Esophagus muscularis mucosa (tissue), 4 donors: ENCODE measurements around the gene ATP6V1F. TPM values are rescaled to one million over a fixed set of nuclear protein-coding genes. Genes with fewer than 3 reads are reported as not detected.

Experiments
- DNase-seq: peaks from one replicate; pipeline ENCODE4 v3.0.0-alpha.2; 2017; ENCODE audit errors: extremely low spot score
- H3K27ac ChIP-seq, 4 donors: fragments of 200-600 bp; sonication (generic); replicated peaks in 1 of 4; 1 replicate in 3 of 4; 2 replicates in 1 of 4; pipeline ENCODE4 v1.5.1; 2016 to 2019; ENCODE audit warnings: mild to moderate bottlenecking in 1 of 4
- H3K27me3 ChIP-seq, 4 donors: fragments of 200-600 bp; sonication (generic); one replicate each; pipeline versions ENCODE4 v1.5.1 to v1.6.0; 2016 to 2019
- H3K36me3 ChIP-seq, 4 donors: fragments of 200-600 bp; sonication (generic); one replicate each; pipeline ENCODE4 v1.5.1; 2016 to 2019
- H3K4me1 ChIP-seq, 4 donors: fragments of 200-600 bp; sonication (generic); one replicate each; pipeline ENCODE4 v1.5.1; 2016 to 2019
- H3K4me3 ChIP-seq, 4 donors: fragments of 200-600 bp; sonication (generic); 1 replicate in 2 of 4; 2 replicates in 2 of 4; pipeline ENCODE4 v1.5.1; 2016 to 2019; ENCODE audit warnings: mild to moderate bottlenecking in 4 of 4, moderate library complexity in 1 of 4
- H3K9me3 ChIP-seq, 4 donors: fragments of 200-600 bp; sonication (generic); 1 replicate in 3 of 4; 2 replicates in 1 of 4; pipeline ENCODE4 v1.5.1; 2016 to 2019
- CTCF ChIP-seq, 3 experiments: fragments of 200-600 bp in 2 of 3; fragments of 450-650 bp in 1 of 3; sonication (generic) in 2 of 3; IDR thresholded peaks; one replicate each; pipeline ENCODE4 v1.5.1; 2017 to 2019; ENCODE audit warnings: antibody characterized with exemption in 3 of 3, mild to moderate bottlenecking in 2 of 3, moderate library complexity in 1 of 3
- EP300 ChIP-seq: sonication (generic); formaldehyde crosslinking; IDR thresholded peaks from one replicate; pipeline ENCODE4 v1.6.1; 2017; ENCODE audit warnings: antibody characterized with exemption
- POLR2A ChIP-seq: fragments of 450-650 bp; IDR thresholded peaks from one replicate; pipeline ENCODE4 v1.6.1; 2017; ENCODE audit warnings: antibody characterized with exemption, moderate library complexity, mild to moderate bottlenecking, low read depth
- POLR2AphosphoS5 ChIP-seq, 2 donors: sonication (generic); formaldehyde crosslinking; IDR thresholded peaks; one replicate each; pipeline ENCODE4 v1.6.1; 2017; ENCODE audit warnings: antibody characterized with exemption in 2 of 2
- WGBS: methylation state at CpG from one replicate; pipeline ENCODE4 v1.1.5; 2018; 5-methylcytosine and 5-hydroxymethylcytosine counted together
- intact Hi-C: fragments of 100-400 bp; cut with DNase I; formaldehyde crosslinking; loops from one replicate; pipeline ENCODE4 v1.15.1; 2023
- total RNA-seq, 4 donors: library from RNA; depleted of rRNA; stranded (reverse); fragments of >200 nt; gene quantifications; one replicate each; pipeline versions ENCODE4 v1.1.0 to v1.2.1, GENCODE V29; 2016

The ATP6V1F gene
- total RNA-seq, 4 donors from 2014 or later = 74.3 to 108 (median 91.9) TPM

DNA sequence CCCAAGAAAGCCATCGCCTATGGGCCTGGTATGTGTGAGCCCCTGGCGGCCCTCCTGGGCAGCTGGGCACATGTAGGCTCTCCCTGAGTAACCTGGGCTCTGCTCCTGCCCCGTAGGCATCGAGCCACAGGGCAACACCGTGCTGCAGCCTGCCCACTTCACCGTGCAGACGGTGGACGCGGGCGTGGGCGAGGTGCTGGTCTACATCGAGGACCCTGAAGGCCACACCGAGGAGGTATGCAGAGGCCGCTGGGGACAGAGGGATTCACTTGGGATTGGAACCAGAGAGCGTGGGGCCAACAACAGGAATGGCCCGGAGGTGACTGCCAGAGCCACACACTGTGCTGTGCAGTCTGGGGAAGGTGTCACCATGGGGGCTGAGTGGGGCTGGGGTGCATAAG lies 25.1 kb upstream of the ATP6V1F start:
- Histone ChIP-seq H3K4me1 (peaks cover 39 to 69% (median 60%) of the 10 kb centered on the region in 4 donors), H3K4me3 (no peak overlapping the region), H3K27me3 (no peaks in the 10 kb centered on the region), H3K36me3 (peaks cover 34 to 78% (median 76%) of the 10 kb centered on the region in 4 donors), H3K9me3 (no peaks in the 10 kb centered on the region), H3K27ac (peak overlapping the region; percentile 97 to 99 (median 98))
- TF ChIP-seq POLR2A (no peak), CTCF (IDR thresholded peaks at IDR 0.05) (no peak), POLR2AphosphoS5 (IDR thresholded peaks at IDR 0.05) (peak in 1 of 2 donors; percentile 7)
- no peak for DNase-seq
- intact Hi-C loops = no loop called here
- 88% methylated on average over 14 of the region's 16 CpGs for WGBS

- no peak for DNase-seq
- Histone ChIP-seq H3K36me3 (peaks cover 42 to 85% (median 84%) of the 10 kb centered on the region in 4 donors), H3K9me3 (no peaks in the 10 kb centered on the region), H3K4me3 (no peak overlapping the region), H3K27ac (peak overlapping the region; percentile 97 to 99 (median 98)), H3K4me1 (peaks cover 32 to 62% (median 53%) of the 10 kb centered on the region in 4 donors), H3K27me3 (no peaks in the 10 kb centered on the region)
- WGBS = 86% methylated on average over 14 of the region's 22 CpGs
- intact Hi-C loops = no loop called here
- TF ChIP-seq EP300 (no peak), POLR2AphosphoS5 (IDR thresholded peaks at IDR 0.05) (peak in 1 of 2 donors; percentile 17)
Measured at GRCh38 chr7:128838109-128838779, 24.4 kb upstream of the ATP6V1F start.

GRCh38 chr7:128838981-128839731 lies 23.5 kb upstream of the ATP6V1F start:
- intact Hi-C loops = no loop called here
- WGBS = 77% methylated on average over 17 of the region's 17 CpGs
- peak overlapping the region; percentile 97 to 99 (median 98) for H3K27ac ChIP-seq
- H3K4me3 ChIP-seq = no peak overlapping the region
- peaks cover 23 to 53% (median 44%) of the 10 kb centered on the region in 4 donors for H3K4me1 ChIP-seq
- H3K9me3 ChIP-seq = no peaks in the 10 kb centered on the region
- no peaks in the 10 kb centered on the region for H3K27me3 ChIP-seq
- DNase-seq = no peak
- TF ChIP-seq POLR2AphosphoS5 (IDR thresholded peaks at IDR 0.05) = no peak
- TF ChIP-seq CTCF (IDR thresholded peaks at IDR 0.05) = no peak
- no peak for TF ChIP-seq POLR2A
- no peak for TF ChIP-seq EP300
- H3K36me3 ChIP-seq = peaks cover 50 to 94% (median 93%) of the 10 kb centered on the region in 4 donors

DNA sequence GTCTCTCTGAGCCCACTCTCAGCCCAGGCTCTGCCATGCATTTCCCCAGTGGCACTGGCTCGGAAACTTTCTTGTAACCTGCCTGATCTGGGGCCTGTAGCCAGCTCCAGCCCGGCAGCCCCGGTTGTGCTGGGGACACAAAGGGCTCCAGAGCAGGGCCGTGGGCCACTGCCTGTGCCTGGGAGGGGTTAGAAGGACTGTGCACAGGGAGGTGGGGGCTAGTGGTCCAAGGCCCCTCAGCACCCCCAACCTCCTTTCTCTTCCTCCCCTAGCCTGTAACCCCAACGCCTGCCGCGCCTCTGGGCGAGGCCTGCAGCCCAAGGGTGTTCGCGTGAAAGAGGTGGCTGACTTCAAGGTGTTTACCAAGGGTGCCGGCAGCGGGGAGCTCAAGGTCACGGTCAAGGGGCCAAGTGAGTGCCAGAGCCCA lies 22.9 kb upstream of the ATP6V1F start:
- Histone ChIP-seq H3K9me3 (no peaks in the 10 kb centered on the region), H3K4me1 (peaks cover 22 to 47% (median 38%) of the 10 kb centered on the region in 4 donors), H3K36me3 (peaks cover 56 to 99% (median 99%) of the 10 kb centered on the region in 4 donors), H3K4me3 (no peak overlapping the region), H3K27ac (peak overlapping the region; percentile 97 to 99 (median 98)), H3K27me3 (no peaks in the 10 kb centered on the region)
- no peak for TF ChIP-seq EP300
- no peak for TF ChIP-seq POLR2AphosphoS5 (IDR thresholded peaks at IDR 0.05)
- TF ChIP-seq POLR2A = no peak
- TF ChIP-seq CTCF (IDR thresholded peaks at IDR 0.05) = no peak
- intact Hi-C loops = no loop called here
- no peak for DNase-seq
- 83% methylated on average over 1 of the region's 13 CpGs for WGBS
